ENCODE data around the gene ZFAND3.

ZFAND3 gene

GRCh38 chr6:38156818-38157565, 337.5 kb downstream of the ZFAND3 start:
- Histone ChIP-seq H3K27me3 (no peaks in the 10 kb centered on the region), H3K27ac (0 out of 22 replicates have a peak overlapping the region, but pooled peaks of 2 of the 11 experiments have one; percentile 6 to 34), H3K4me3 (no peak overlapping the region), H3K9ac (no peak overlapping the region), H3K9me3 (replicated peaks in 1 of 11) (no peaks in the 10 kb centered on the region), H3K36me3 (peaks cover 4 to 79% (median 23%) of the 10 kb centered on the region in 11 experiments; a peak in 20 of 22 replicates), H4K20me1 (peaks cover 17 to 80% (median 29%) of the 10 kb centered on the region in 11 experiments; a peak in 19 of 22 replicates), H3K4me2 (no peak overlapping the region), H3K4me1 (peaks cover 39 to 53% (median 45%) of the 10 kb centered on the region in 10 experiments)
- no peak for TF ChIP-seq Cebpa-rat (IDR thresholded peaks at IDR 0.05)

GRCh38 chr6:38157905-38158304, 338.4 kb downstream of the ZFAND3 start:
- no peaks in the 10 kb centered on the region for H3K27me3 ChIP-seq
- peaks cover 0 to 70% (median 14%) of the 10 kb centered on the region in 11 experiments; a peak in 14 of 22 replicates for H3K36me3 ChIP-seq
- no peaks in the 10 kb centered on the region for H3K9me3 ChIP-seq (replicated peaks in 1 of 11)
- peaks cover 31 to 44% (median 36%) of the 10 kb centered on the region in 10 experiments for H3K4me1 ChIP-seq
- H3K9ac ChIP-seq = no peak overlapping the region
- H4K20me1 ChIP-seq = peaks cover 9 to 78% (median 21%) of the 10 kb centered on the region in 11 experiments; a peak in 19 of 22 replicates
- TF ChIP-seq Cebpa-rat (IDR thresholded peaks at IDR 0.05) = no peak
- no peak overlapping the region for H3K4me3 ChIP-seq
- H3K27ac ChIP-seq = no peak overlapping the region
- H3K4me2 ChIP-seq = no peak overlapping the region

- no peaks in the 10 kb centered on the region for H3K27me3 ChIP-seq
- no peak overlapping the region for H3K4me3 ChIP-seq
- peaks cover 0 to 61% (median 13%) of the 10 kb centered on the region in 11 experiments; a peak in 11 of 22 replicates for H3K36me3 ChIP-seq
- no peak for TF ChIP-seq Cebpa-rat (IDR thresholded peaks at IDR 0.05)
- H3K9ac ChIP-seq = no peak overlapping the region
- H3K4me2 ChIP-seq = peak overlapping the region in 5 of 11 experiments; percentile 10 to 39 (median 17); a peak in 5 of 22 replicates
- peaks cover 21 to 34% (median 27%) of the 10 kb centered on the region in 10 experiments for H3K4me1 ChIP-seq
- H4K20me1 ChIP-seq = peaks cover 0 to 78% (median 14%) of the 10 kb centered on the region in 11 experiments; a peak in 15 of 22 replicates
- no peaks in the 10 kb centered on the region for H3K9me3 ChIP-seq (replicated peaks in 1 of 11)
- no peak overlapping the region for H3K27ac ChIP-seq
These were observed 339.3 kb downstream of the ZFAND3 start for GRCh38 chr6:38158762-38159350.

GRCh38 chr6:38159596-38159995, 340.1 kb downstream of the ZFAND3 start:
- TF ChIP-seq Cebpa-rat (IDR thresholded peaks at IDR 0.05) = no peak
- Histone ChIP-seq H3K4me1 (peaks cover 14 to 28% (median 20%) of the 10 kb centered on the region in 10 experiments), H3K4me3 (no peak overlapping the region), H3K9me3 (replicated peaks in 1 of 11) (no peaks in the 10 kb centered on the region), H3K36me3 (peaks cover 0 to 60% (median 13%) of the 10 kb centered on the region in 11 experiments; a peak in 11 of 22 replicates), H3K4me2 (peak overlapping the region in 5 of 11 experiments; percentile 10 to 39 (median 17); a peak in 3 of 22 replicates), H3K27ac (no peak overlapping the region), H3K9ac (no peak overlapping the region), H3K27me3 (no peaks in the 10 kb centered on the region), H4K20me1 (peaks cover 0 to 80% (median 10%) of the 10 kb centered on the region in 11 experiments; a peak in 15 of 22 replicates)

- Histone ChIP-seq H3K36me3 (peaks cover 0 to 47% (median 13%) of the 10 kb centered on the region in 11 experiments; a peak in 11 of 22 replicates), H3K4me3 (no peak overlapping the region), H3K4me1 (peaks cover 1 to 16% (median 8%) of the 10 kb centered on the region in 10 experiments; a peak in 19 of 20 replicates), H3K27ac (no peak overlapping the region), H3K9ac (no peak overlapping the region), H3K27me3 (no peaks in the 10 kb centered on the region), H4K20me1 (peaks cover 0 to 71% (median 5%) of the 10 kb centered on the region in 11 experiments; a peak in 11 of 22 replicates), H3K4me2 (no peak overlapping the region), H3K9me3 (replicated peaks in 1 of 11) (no peaks in the 10 kb centered on the region)
- TF ChIP-seq Cebpa-rat (IDR thresholded peaks at IDR 0.05) = no peak
These were observed 341.3 kb downstream of the ZFAND3 start for GRCh38 chr6:38160831-38161230.

GRCh38 chr6:38161331-38161730, 341.8 kb downstream of the ZFAND3 start:
- TF ChIP-seq Cebpa-rat (IDR thresholded peaks at IDR 0.05) = no peak

GRCh38 chr6:38161754-38162492, 342.4 kb downstream of the ZFAND3 start:
- H3K27ac ChIP-seq = no peak overlapping the region
- H3K4me2 ChIP-seq = no peak overlapping the region
- peaks cover 0 to 16% (median 3%) of the 10 kb centered on the region in 10 experiments; a peak in 10 of 20 replicates for H3K4me1 ChIP-seq
- H3K27me3 ChIP-seq = no peaks in the 10 kb centered on the region
- no peaks in the 10 kb centered on the region for H3K9me3 ChIP-seq (replicated peaks in 1 of 11)
- peaks cover 0 to 71% (median 5%) of the 10 kb centered on the region in 11 experiments; a peak in 10 of 22 replicates for H4K20me1 ChIP-seq
- H3K36me3 ChIP-seq = peaks cover 0 to 37% (median 7%) of the 10 kb centered on the region in 11 experiments; a peak in 11 of 22 replicates
- TF ChIP-seq Cebpa-rat (IDR thresholded peaks at IDR 0.05) = no peak
- no peak overlapping the region for H3K9ac ChIP-seq
- no peak overlapping the region for H3K4me3 ChIP-seq

More at GRCh38 chr6:38161331-38161730, 341.8 kb downstream of the ZFAND3 start:
- no peak overlapping the region for H3K9ac ChIP-seq
- H3K4me2 ChIP-seq = no peak overlapping the region
- H3K27ac ChIP-seq = no peak overlapping the region
- no peaks in the 10 kb centered on the region for H3K9me3 ChIP-seq (replicated peaks in 1 of 11)
- no peak overlapping the region for H3K4me3 ChIP-seq
- peaks cover 0 to 43% (median 13%) of the 10 kb centered on the region in 11 experiments; a peak in 11 of 22 replicates for H3K36me3 ChIP-seq
- peaks cover 0 to 16% (median 5%) of the 10 kb centered on the region in 10 experiments; a peak in 11 of 20 replicates for H3K4me1 ChIP-seq
- H3K27me3 ChIP-seq = no peaks in the 10 kb centered on the region
- peaks cover 0 to 71% (median 5%) of the 10 kb centered on the region in 11 experiments; a peak in 11 of 22 replicates for H4K20me1 ChIP-seq

GRCh38 chr6:38162493-38163185, 343.1 kb downstream of the ZFAND3 start:
- peaks cover 0 to 67% (median 5%) of the 10 kb centered on the region in 11 experiments; a peak in 9 of 22 replicates for H4K20me1 ChIP-seq
- H3K9ac ChIP-seq = no peak overlapping the region
- peaks cover 4 to 16% (median 7%) of the 10 kb centered on the region in 10 experiments for H3K4me1 ChIP-seq
- H3K27ac ChIP-seq = no peak overlapping the region
- H3K27me3 ChIP-seq = no peaks in the 10 kb centered on the region
- peaks cover 0 to 30% (median 0%) of the 10 kb centered on the region in 11 experiments; a peak in 8 of 22 replicates for H3K36me3 ChIP-seq
- no peak for TF ChIP-seq Cebpa-rat (IDR thresholded peaks at IDR 0.05)
- H3K4me3 ChIP-seq = no peak overlapping the region
- no peak overlapping the region for H3K4me2 ChIP-seq
- H3K9me3 ChIP-seq (replicated peaks in 1 of 11) = no peaks in the 10 kb centered on the region
